NCI-H345 treated with DMSO at 0.1 percent for 48 hours (cell line): Measurements from ENCODE around the gene PATL2.
"Not testable (repeated sequence)": the region's sequence is repeated elsewhere in the genome, so short reads cannot be mapped to it uniquely, and the experiment has no call there.

Experiments
- DNase-seq: peaks from one replicate; lab custom pipeline; 2025; ENCODE audit not compliant: unreplicated experiment; lab: John Stamatoyannopoulos, UW

PATL2 gene

GRCh38 chr15:44692659-44693058 lies 18.5 kb downstream of the PATL2 start:
- DNase-seq: no peak

- not testable (repeated sequence) for DNase-seq
Observed at GRCh38 chr15:44690245-44690644, 20.9 kb downstream of the PATL2 start.

- DNase-seq: not testable (repeated sequence)
Observed at GRCh38 chr15:44689318-44689717, 21.8 kb downstream of the PATL2 start.

GRCh38 chr15:44682809-44683682 lies 28.1 kb downstream of the PATL2 start:
- DNase-seq: peak; percentile 28

- DNase-seq: no peak
Observed at GRCh38 chr15:44682211-44682610, 28.9 kb downstream of the PATL2 start.

- no peak for DNase-seq
Observed at GRCh38 chr15:44676676-44677075, 34.4 kb downstream of the PATL2 start.

GRCh38 chr15:44675911-44676310 lies 35.2 kb downstream of the PATL2 start:
- DNase-seq: no peak

- DNase-seq: no peak
Observed at GRCh38 chr15:44673639-44674038, 37.5 kb downstream of the PATL2 start.

- DNase-seq: no peak
Observed at GRCh38 chr15:44670087-44670950, 40.8 kb downstream of the PATL2 start.

- no peak for DNase-seq
Observed at GRCh38 chr15:44668921-44669320, 42.2 kb downstream of the PATL2 start.

- no peak for DNase-seq
Observed at GRCh38 chr15:44667039-44667360, 44.1 kb downstream of the PATL2 start.

GRCh38 chr15:44666210-44667038 lies 44.7 kb downstream of the PATL2 start:
- DNase-seq: no peak

GRCh38 chr15:44663410-44664308 lies 47.5 kb downstream of the PATL2 start, which contains the start of gene SPG11:
Gene SPG11, minus strand, starts transcription at chr15:44663662. Its CDS starts 15 bp downstream, at chr15:44663647.
- DNase-seq: peak; percentile 75

GRCh38 chr15:44662478-44663409 lies 48.4 kb downstream of the PATL2 start:
- DNase-seq: peak; percentile 4

GRCh38 chr15:44661576-44661975 lies 49.5 kb downstream of the PATL2 start:
- no peak for DNase-seq

- no peak for DNase-seq
Observed at GRCh38 chr15:44659056-44659455, 52.1 kb downstream of the PATL2 start.

GRCh38 chr15:44657378-44657777 lies 53.7 kb downstream of the PATL2 start:
- no peak for DNase-seq

GRCh38 chr15:44656913-44657312 lies 54.2 kb downstream of the PATL2 start:
- no peak for DNase-seq

GRCh38 chr15:44656298-44656697 lies 54.8 kb downstream of the PATL2 start:
- DNase-seq: no peak
